H9 (cell line): ENCODE measurements around the gene COL23A1. TPM values are rescaled to one million over a fixed set of nuclear protein-coding genes. Genes with fewer than 3 reads are reported as not detected.

Experiments
- DNase-seq: peaks from one replicate; pipeline ENCODE4 v3.0.0-alpha.2; 2017
- H2AFZ ChIP-seq: one replicate; pipeline ENCODE4 v1.6.1; 2013; ENCODE audit warnings: mild to moderate bottlenecking, low read length, control low read depth, moderate library complexity
- H2AK5ac ChIP-seq: 2 replicates; pipeline ENCODE4 v1.6.1; 2013; ENCODE audit warnings: low read length, control low read depth, mixed read lengths; ENCODE audit not compliant: insufficient read length
- H2BK120ac ChIP-seq: one replicate; pipeline ENCODE4 v1.6.1; 2013; ENCODE audit warnings: low read depth, mild to moderate bottlenecking, low read length, control low read depth, inconsistent platforms; ENCODE audit not compliant: poor library complexity, severe bottlenecking
- H2BK12ac ChIP-seq: 2 replicates; pipeline ENCODE4 v1.6.1; 2013; ENCODE audit warnings: low read length, control low read depth, mixed read lengths, low read depth; ENCODE audit not compliant: insufficient read length
- H2BK15ac ChIP-seq: 2 replicates; pipeline ENCODE4 v1.6.1; 2013; ENCODE audit warnings: low read depth, low read length, control low read depth
- H2BK20ac ChIP-seq: one replicate; pipeline ENCODE4 v1.6.1; 2013; ENCODE audit warnings: low read depth, mild to moderate bottlenecking, low read length, control low read depth, inconsistent platforms; ENCODE audit not compliant: poor library complexity, severe bottlenecking
- H2BK5ac ChIP-seq: 2 replicates; pipeline ENCODE4 v1.6.1; 2013; ENCODE audit warnings: low read length, control low read depth, mixed read lengths; ENCODE audit not compliant: insufficient read length
- H3K14ac ChIP-seq: 2 replicates; pipeline ENCODE4 v1.6.1; 2013; ENCODE audit warnings: low read length, control low read depth; ENCODE audit not compliant: insufficient read depth
- H3K18ac ChIP-seq: 2 replicates; pipeline ENCODE4 v1.6.1; 2013; ENCODE audit warnings: low read depth, mild to moderate bottlenecking, mixed read lengths, low read length, control low read depth; ENCODE audit not compliant: insufficient read length
- H3K23ac ChIP-seq: 2 replicates; pipeline ENCODE4 v1.6.1; 2013; ENCODE audit warnings: low read length, control low read depth, mixed read lengths, low read depth; ENCODE audit not compliant: insufficient read length
- H3K23me2 ChIP-seq: 2 replicates; pipeline ENCODE4 v1.6.1; 2013; ENCODE audit warnings: low read depth, mild to moderate bottlenecking, mixed read lengths, low read length, control low read depth; ENCODE audit not compliant: insufficient read length, poor library complexity, severe bottlenecking
- H3K27ac ChIP-seq: 2 replicates; pipeline ENCODE4 v1.5.1; 2013; ENCODE audit warnings: low read length, control low read depth, mixed read lengths, low read depth; ENCODE audit not compliant: insufficient read length
- H3K27me3 ChIP-seq: 2 replicates; pipeline ENCODE4 v1.6.1; 2013; ENCODE audit warnings: low read length, control low read depth, inconsistent platforms; ENCODE audit not compliant: insufficient read depth
- H3K4ac ChIP-seq: 2 replicates; pipeline ENCODE4 v1.6.1; 2013; ENCODE audit warnings: low read depth, mild to moderate bottlenecking, control low read depth, inconsistent platforms, low read length, moderate library complexity
- H3K4me1 ChIP-seq: 2 replicates; pipeline ENCODE4 v1.6.1; 2013; ENCODE audit warnings: low read length, control low read depth, inconsistent platforms; ENCODE audit not compliant: insufficient read depth
- H3K4me2 ChIP-seq: 2 replicates; pipeline ENCODE4 v1.6.1; 2013; ENCODE audit warnings: low read length, control low read depth, mixed read lengths; ENCODE audit not compliant: insufficient read length, insufficient read depth
- H3K56ac ChIP-seq: 2 replicates; pipeline ENCODE4 v1.6.1; 2013; ENCODE audit warnings: low read depth, mild to moderate bottlenecking, mixed read lengths, low read length, control low read depth; ENCODE audit not compliant: insufficient read length
- H3K79me1 ChIP-seq: 2 replicates; pipeline ENCODE4 v1.6.1; 2013; ENCODE audit warnings: low read depth, mild to moderate bottlenecking, moderate library complexity, low read length, control low read depth, inconsistent platforms; ENCODE audit not compliant: insufficient read depth, poor library complexity, severe bottlenecking
- H3K79me2 ChIP-seq: 2 replicates; pipeline ENCODE4 v1.6.1; 2013; ENCODE audit warnings: low read length, control low read depth, inconsistent platforms; ENCODE audit not compliant: insufficient read depth
- H3K9ac ChIP-seq: 2 replicates; pipeline ENCODE4 v1.6.1; 2013; ENCODE audit warnings: low read length, control low read depth, mixed read lengths; ENCODE audit not compliant: insufficient read length; ENCODE audit errors: extremely low read depth
- H3K9me3 ChIP-seq: one replicate; pipeline ENCODE4 v1.6.1; 2013; ENCODE audit warnings: low read depth, low read length, inconsistent platforms; ENCODE audit not compliant: control insufficient read depth
- H3T11ph ChIP-seq: one replicate; pipeline ENCODE4 v1.6.1; 2013; ENCODE audit warnings: mild to moderate bottlenecking, low read length, control low read depth, inconsistent platforms
- H4K20me1 ChIP-seq: one replicate; pipeline ENCODE4 v1.6.1; 2013; ENCODE audit not compliant: control insufficient read depth, insufficient read length, insufficient read depth
- H4K5ac ChIP-seq: 2 replicates; pipeline ENCODE4 v1.6.1; 2013; ENCODE audit warnings: low read depth, mild to moderate bottlenecking, mixed read lengths, low read length, control low read depth; ENCODE audit not compliant: insufficient read length
- H4K8ac ChIP-seq: replicated peaks from 2 replicates; pipeline ENCODE4 v1.6.1; 2013; ENCODE audit warnings: low read length, control low read depth, mixed read lengths, low read depth; ENCODE audit not compliant: insufficient read length
- H4K91ac ChIP-seq: 2 replicates; pipeline ENCODE4 v1.6.1; 2013; ENCODE audit warnings: low read depth, mild to moderate bottlenecking, moderate library complexity, mixed read lengths, low read length, control low read depth; ENCODE audit not compliant: insufficient read length
- H3K27ac Mint-ChIP-seq, 3 experiments: 2 replicates in 2 of 3; 3 replicates in 1 of 3; pipeline ENCODE4 v1.8.0; 2020 to 2021; ENCODE audit warnings: mixed read lengths in 3 of 3, mild to moderate bottlenecking in 1 of 3, moderate library complexity in 1 of 3
- H3K27me3 Mint-ChIP-seq: 2 replicates; pipeline ENCODE4 v1.8.0; 2021; ENCODE audit warnings: low read depth, mild to moderate bottlenecking, moderate library complexity, mixed read lengths
- H3K36me3 Mint-ChIP-seq, 3 experiments: 2 replicates in 2 of 3; 3 replicates in 1 of 3; pipeline ENCODE4 v1.8.0; 2020 to 2021; ENCODE audit warnings: low read depth in 3 of 3, mixed read lengths in 3 of 3; ENCODE audit not compliant: insufficient read depth in 1 of 3
- H3K4me1 Mint-ChIP-seq, 2 experiments: 2 replicates each; pipeline ENCODE4 v1.8.0; 2020; ENCODE audit warnings: mixed read lengths in 2 of 2
- H3K4me3 Mint-ChIP-seq, 2 experiments: 2 replicates in 1 of 2; 3 replicates in 1 of 2; pipeline ENCODE4 v1.8.0; 2020 to 2021; ENCODE audit warnings: mild to moderate bottlenecking in 2 of 2, mixed read lengths in 2 of 2, moderate library complexity in 1 of 2
- H3K9me3 Mint-ChIP-seq, 2 experiments: 2 replicates in 1 of 2; 3 replicates in 1 of 2; pipeline ENCODE4 v1.8.0; 2020; ENCODE audit warnings: mild to moderate bottlenecking in 2 of 2, mixed read lengths in 2 of 2, moderate library complexity in 1 of 2
- WGBS: extraction: QIAGEN DNeasy Blood & Tissue Kit; methylation state at CpG from one replicate; pipeline ENCODE4 v1.1.7; 2013; ENCODE audit warnings: missing lambda C conversion rate, low lambda C conversion rate, mixed read lengths; ENCODE audit not compliant: insufficient read length; ENCODE audit errors: extremely low coverage; 5-methylcytosine and 5-hydroxymethylcytosine counted together
- total RNA-seq: library from RNA; stranded (reverse); gene quantifications from 2 replicates; pipeline ENCODE4 v1.2.1, GENCODE V29; 2021
- TF ChIP-seq, protein P1 (sequence below): fragments of 200-600 bp; sonication (generic); conservative IDR thresholded peaks from 3 replicates; pipeline ENCODE4 v1.8.0; 2021; ENCODE audit warnings: antibody characterized with exemption, mild to moderate bottlenecking

Gene COL23A1
- total RNA-seq, 1 experiment from 2014 or later: 2.6 TPM

- Histone ChIP-seq H4K20me1 (no peaks in the 10 kb centered on the region), H3K4me2 (no peak overlapping the region), H2BK5ac (no peak overlapping the region), H4K5ac (no peak overlapping the region), H3K18ac (no peak overlapping the region), H3K9me3 (no peaks in the 10 kb centered on the region), H3K27me3 (no peaks in the 10 kb centered on the region), H4K8ac (no peak overlapping the region), H2BK12ac (no peak overlapping the region), H3K79me2 (no peaks in the 10 kb centered on the region), H4K91ac (no peak overlapping the region), H3K4ac (no peak overlapping the region), H2AK5ac (no peak overlapping the region), H3K23me2 (no peaks in the 10 kb centered on the region), H3K4me1 (no peaks in the 10 kb centered on the region), H3K79me1 (no peaks in the 10 kb centered on the region), H2BK15ac (no peak overlapping the region), H3K14ac (no peak overlapping the region), H3K56ac (no peak overlapping the region), H2AFZ (no peak overlapping the region), H3T11ph (no peak overlapping the region), H3K9ac (no peak overlapping the region), H3K27ac (no peak overlapping the region), H2BK120ac (no peak overlapping the region), H2BK20ac (no peak overlapping the region), H3K23ac (no peak overlapping the region)
- no peak for DNase-seq
- Mint-ChIP-seq H3K4me1 (peaks cover 12 to 14% of the 10 kb centered on the region in 2 experiments), H3K36me3 (no peaks in the 10 kb centered on the region), H3K27ac (no peak overlapping the region), H3K4me3 (no peak overlapping the region), H3K9me3 (no peaks in the 10 kb centered on the region), H3K27me3 (peaks cover 2% of the 10 kb centered on the region; the same call in 1 of the 2 replicates)
- TF ChIP-seq, protein P1, sequence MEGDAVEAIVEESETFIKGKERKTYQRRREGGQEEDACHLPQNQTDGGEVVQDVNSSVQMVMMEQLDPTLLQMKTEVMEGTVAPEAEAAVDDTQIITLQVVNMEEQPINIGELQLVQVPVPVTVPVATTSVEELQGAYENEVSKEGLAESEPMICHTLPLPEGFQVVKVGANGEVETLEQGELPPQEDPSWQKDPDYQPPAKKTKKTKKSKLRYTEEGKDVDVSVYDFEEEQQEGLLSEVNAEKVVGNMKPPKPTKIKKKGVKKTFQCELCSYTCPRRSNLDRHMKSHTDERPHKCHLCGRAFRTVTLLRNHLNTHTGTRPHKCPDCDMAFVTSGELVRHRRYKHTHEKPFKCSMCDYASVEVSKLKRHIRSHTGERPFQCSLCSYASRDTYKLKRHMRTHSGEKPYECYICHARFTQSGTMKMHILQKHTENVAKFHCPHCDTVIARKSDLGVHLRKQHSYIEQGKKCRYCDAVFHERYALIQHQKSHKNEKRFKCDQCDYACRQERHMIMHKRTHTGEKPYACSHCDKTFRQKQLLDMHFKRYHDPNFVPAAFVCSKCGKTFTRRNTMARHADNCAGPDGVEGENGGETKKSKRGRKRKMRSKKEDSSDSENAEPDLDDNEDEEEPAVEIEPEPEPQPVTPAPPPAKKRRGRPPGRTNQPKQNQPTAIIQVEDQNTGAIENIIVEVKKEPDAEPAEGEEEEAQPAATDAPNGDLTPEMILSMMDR: no peak
- WGBS: no CpG with 5 or more reads among the region's 23 CpGs
Measured at GRCh38 chr5:178449163-178450070, 140.8 kb downstream of the COL23A1 start.
